Hepatocyte (in vitro differentiated cells): ENCODE data around the gene THAP7. TPM values are rescaled to one million over a fixed set of nuclear protein-coding genes. Genes with fewer than 3 reads are reported as not detected.
"Not testable (repeated sequence)": the region's sequence is repeated elsewhere in the genome, so short reads cannot be mapped to it uniquely, and the experiment has no call there.

Source experiments
- DNase-seq: peaks from one replicate; pipeline ENCODE4 v3.0.0-alpha.2; 2016; ENCODE audit warnings: low spot score
- H2AFZ ChIP-seq: fragments of 200-600 bp; sonication (generic); 2 replicates; pipeline ENCODE4 v1.6.0; 2016; ENCODE audit warnings: antibody characterized with exemption, mild to moderate bottlenecking
- H3K27ac ChIP-seq: fragments of 200-600 bp; sonication (generic); 2 replicates; pipeline ENCODE4 v1.5.1; 2016; ENCODE audit warnings: mild to moderate bottlenecking
- H3K27me3 ChIP-seq: fragments of 200-600 bp; sonication (generic); 2 replicates; pipeline ENCODE4 v1.6.1; 2016
- H3K36me3 ChIP-seq: fragments of 200-600 bp; sonication (generic); replicated peaks from 2 replicates; pipeline ENCODE4 v1.5.1; 2016; ENCODE audit warnings: low read depth; ENCODE audit not compliant: insufficient read depth
- H3K4me1 ChIP-seq: fragments of 200-600 bp; sonication (generic); 2 replicates; pipeline ENCODE4 v1.5.1; 2016; ENCODE audit warnings: mild to moderate bottlenecking, moderate library complexity; ENCODE audit not compliant: insufficient read depth
- H3K4me2 ChIP-seq: fragments of 200-600 bp; sonication (generic); 2 replicates; pipeline ENCODE4 v1.6.0; 2016
- H3K4me3 ChIP-seq: fragments of 200-600 bp; sonication (generic); 2 replicates; pipeline ENCODE4 v1.5.1; 2016; ENCODE audit warnings: mild to moderate bottlenecking
- H3K79me2 ChIP-seq: fragments of 200-600 bp; sonication (generic); 2 replicates; pipeline ENCODE4 v1.6.0; 2017; ENCODE audit warnings: mild to moderate bottlenecking
- H3K9me2 ChIP-seq: fragments of 200-600 bp; sonication (generic); replicated peaks from 2 replicates; pipeline ENCODE4 v1.6.0; 2017; ENCODE audit warnings: mild to moderate bottlenecking; ENCODE audit not compliant: insufficient read depth
- H3K9me3 ChIP-seq: fragments of 200-600 bp; sonication (generic); 2 replicates; pipeline ENCODE4 v1.5.1; 2016; ENCODE audit warnings: low read depth, mild to moderate bottlenecking
- H4K20me1 ChIP-seq: fragments of 200-600 bp; sonication (generic); 2 replicates; pipeline ENCODE4 v1.6.0; 2016; ENCODE audit warnings: mild to moderate bottlenecking; ENCODE audit not compliant: insufficient read depth, poor library complexity, severe bottlenecking
- CTCF ChIP-seq: fragments of 200-600 bp; sonication (generic); IDR thresholded peaks from 2 replicates; pipeline ENCODE4 v1.5.1; 2016; ENCODE audit warnings: antibody characterized with exemption, mild to moderate bottlenecking; ENCODE audit not compliant: poor library complexity
- EZH2 ChIP-seq: fragments of 200-600 bp; sonication (generic); IDR thresholded peaks from 2 replicates; pipeline ENCODE4 v1.6.1; 2016; ENCODE audit warnings: antibody characterized with exemption, mild to moderate bottlenecking, borderline replicate concordance
- EZH2phosphoT487 ChIP-seq: fragments of 200-600 bp; sonication (generic); IDR thresholded peaks from one replicate; pipeline ENCODE4 v1.6.1; 2018; ENCODE audit warnings: antibody characterized with exemption, mild to moderate bottlenecking, low read depth, moderate library complexity; ENCODE audit not compliant: unreplicated experiment, severe bottlenecking
- WGBS: methylation state at CpG from one replicate; pipeline ENCODE4 v1.1.6; 2016; ENCODE audit warnings: low lambda C conversion rate; ENCODE audit errors: missing lambda C conversion rate; 5-methylcytosine and 5-hydroxymethylcytosine counted together
- polyA plus RNA-seq: library from polyadenylated mRNA; unstranded; fragments of >200 nt; fragmentation: Nextera tagmentation; extraction: Ambion mirVana; gene quantifications from 2 replicates; pipeline ENCODE4 v1.2.1, GENCODE V29; 2016
- total RNA-seq: library from RNA; depleted of rRNA; stranded (reverse); fragments of >200 nt; gene quantifications from 2 replicates; pipeline ENCODE4 v1.2.3, GENCODE V29; 2014

THAP7 gene
- 26.2 and 38.4 TPM in 2 replicates for total RNA-seq
- 40.5 and 41.2 TPM in 2 replicates for polyA plus RNA-seq

GRCh38 chr22:21001601-21002325 is at the start of gene THAP7:
Gene THAP7, minus strand, starts transcription at chr22:21002118. Its CDS starts 207 bp downstream, at chr22:21001911.
- Histone ChIP-seq H3K27ac (peak within 1 kb of the TSS; percentile 99), H3K4me1 (peaks cover 21% of the 10 kb centered on the region), H3K9me2 (no peaks in the 10 kb centered on the region), H2AFZ (peak within 1 kb of the TSS; percentile 75), H3K36me3 (no peaks in the 10 kb centered on the region), H3K27me3 (no peaks in the 10 kb centered on the region), H4K20me1 (no peaks in the 10 kb centered on the region), H3K4me2 (peak within 1 kb of the TSS; percentile 98), H3K79me2 (peaks cover 33% of the 10 kb centered on the region), H3K9me3 (no peaks in the 10 kb centered on the region), H3K4me3 (peak within 1 kb of the TSS; percentile 72)
- WGBS: under 1% methylated on average over 81 of the region's 83 CpGs
- peak; percentile 98 for DNase-seq
- no peak for TF ChIP-seq EZH2
- no peak for TF ChIP-seq CTCF
- TF ChIP-seq EZH2phosphoT487: no peak

- no peaks in the 10 kb centered on the region for H4K20me1 ChIP-seq
- no peak for DNase-seq
- H3K27me3 ChIP-seq: no peaks in the 10 kb centered on the region
- H3K27ac ChIP-seq: no peak overlapping the region
- no peaks in the 10 kb centered on the region for H3K9me3 ChIP-seq
- H2AFZ ChIP-seq: no peak overlapping the region
- peaks cover 2% of the 10 kb centered on the region for H3K4me1 ChIP-seq
- H3K36me3 ChIP-seq: no peaks in the 10 kb centered on the region
- no peaks in the 10 kb centered on the region for H3K79me2 ChIP-seq
- H3K4me3 ChIP-seq: no peak overlapping the region
- 84% methylated on average over 9 of the region's 9 CpGs for WGBS
- H3K9me2 ChIP-seq: no peaks in the 10 kb centered on the region
- no peak overlapping the region for H3K4me2 ChIP-seq
- TF ChIP-seq CTCF (no peak), EZH2phosphoT487 (no peak), EZH2 (no peak)
These were observed 49.4 kb upstream of the THAP7 start for GRCh38 chr22:21051145-21051830.

- H3K27me3 ChIP-seq, H3K27ac ChIP-seq, H3K36me3 ChIP-seq, H3K79me2 ChIP-seq, H3K9me2 ChIP-seq, H2AFZ ChIP-seq, H3K9me3 ChIP-seq, H3K4me2 ChIP-seq, H4K20me1 ChIP-seq, DNase-seq, H3K4me3 ChIP-seq: not testable (repeated sequence)
- peaks cover 11% of the 10 kb centered on the region for H3K4me1 ChIP-seq
- WGBS: 87% methylated on average over 8 of the region's 12 CpGs
These were observed 47.0 kb upstream of the THAP7 start for GRCh38 chr22:21048965-21049364.

- H3K36me3 ChIP-seq, DNase-seq, H3K9me2 ChIP-seq, H3K9me3 ChIP-seq, H3K4me3 ChIP-seq, H3K79me2 ChIP-seq, H3K27me3 ChIP-seq, H2AFZ ChIP-seq, H3K4me2 ChIP-seq, H3K27ac ChIP-seq, H4K20me1 ChIP-seq: not testable (repeated sequence)
- peaks cover 11% of the 10 kb centered on the region for H3K4me1 ChIP-seq
- 83% methylated on average over 5 of the region's 5 CpGs for WGBS
These were observed 46.5 kb upstream of the THAP7 start for GRCh38 chr22:21048448-21048847.
